Tibial nerve (tissue), 4 donors: Measurements from ENCODE around the gene SLC12A8. TPM values are rescaled to one million over a fixed set of nuclear protein-coding genes. Genes with fewer than 3 reads are reported as not detected.

Experiments
- DNase-seq, 2 donors: peaks; one replicate each; pipeline ENCODE4 v3.0.0-alpha.2; 2019; ENCODE audit warnings: low spot score in 2 of 2
- H3K27ac ChIP-seq, 4 donors: fragments of 200-600 bp; sonication (generic) in 3 of 4; one replicate each; pipeline ENCODE4 v1.5.1; 2017 to 2019; ENCODE audit warnings: mild to moderate bottlenecking in 1 of 4
- H3K27me3 ChIP-seq, 2 donors: fragments of 200-600 bp; sonication (generic) in 1 of 2; one replicate each; pipeline versions ENCODE4 v1.5.1 to v1.6.0; 2017 to 2019
- H3K36me3 ChIP-seq, 3 donors: fragments of 200-600 bp; sonication (generic); one replicate each; pipeline ENCODE4 v1.5.1; 2018 to 2019
- H3K4me1 ChIP-seq, 4 donors: fragments of 200-600 bp; sonication (generic) in 3 of 4; one replicate each; pipeline ENCODE4 v1.5.1; 2017 to 2019
- H3K4me3 ChIP-seq, 4 donors: fragments of 200-600 bp; sonication (generic) in 3 of 4; one replicate each; pipeline ENCODE4 v1.5.1; 2017 to 2019; ENCODE audit warnings: mild to moderate bottlenecking in 1 of 4, moderate library complexity in 1 of 4
- H3K9me3 ChIP-seq, 4 donors: fragments of 200-600 bp; sonication (generic) in 3 of 4; one replicate each; pipeline ENCODE4 v1.5.1; 2017 to 2019
- CTCF ChIP-seq, 5 experiments: fragments of 200-600 bp in 3 of 5; fragments of 450-650 bp in 2 of 5; sonication (generic) in 3 of 5; IDR thresholded peaks; one replicate each; pipeline ENCODE4 v1.5.1; 2016 to 2019; ENCODE audit warnings: antibody characterized with exemption in 5 of 5, mild to moderate bottlenecking in 3 of 5, moderate library complexity in 2 of 5
- EP300 ChIP-seq, 2 donors: sonication (generic); formaldehyde crosslinking; IDR thresholded peaks; one replicate each; pipeline ENCODE4 v1.6.1; 2017; ENCODE audit warnings: antibody characterized with exemption in 2 of 2, mild to moderate bottlenecking in 1 of 2
- POLR2A ChIP-seq, 2 donors: fragments of 450-650 bp; IDR thresholded peaks; one replicate each; pipeline ENCODE4 v1.6.1; 2017; ENCODE audit warnings: antibody characterized with exemption in 2 of 2, mild to moderate bottlenecking in 2 of 2, moderate library complexity in 2 of 2
- WGBS, 2 donors: methylation state at CpG; one replicate each; pipeline ENCODE4 v1.1.5; 2018; 5-methylcytosine and 5-hydroxymethylcytosine counted together
- total RNA-seq, 4 donors: library from RNA; depleted of rRNA; stranded (reverse); fragments of >200 nt; gene quantifications; one replicate each; pipeline ENCODE4 v1.1.0, GENCODE V29; 2016

Gene SLC12A8
- total RNA-seq, 4 donors from 2014 or later = 0.42 to 1.5 (median 0.84) TPM

GRCh38 chr3:125055331-125055912 lies 157.1 kb downstream of the SLC12A8 start:
- peak overlapping the region; percentile 61 to 84 (median 74) for H3K4me3 ChIP-seq
- peak overlapping the region; percentile 62 to 96 (median 90) for H3K27ac ChIP-seq
- no peaks in the 10 kb centered on the region for H3K27me3 ChIP-seq
- no peaks in the 10 kb centered on the region for H3K36me3 ChIP-seq
- 0% methylated on average over 17 to 34 of the region's 78 CpGs for WGBS, 2 donors
- no peak for DNase-seq
- peaks cover 0 to 55% (median 24%) of the 10 kb centered on the region in 4 donors for H3K4me1 ChIP-seq
- TF ChIP-seq POLR2A (IDR thresholded peaks at IDR 0.05) (no peak), EP300 (IDR thresholded peaks at IDR 0.05) (no peak), CTCF (IDR thresholded peaks at IDR 0.05) (no peak)
- no peaks in the 10 kb centered on the region for H3K9me3 ChIP-seq

- H3K4me3 ChIP-seq = peak overlapping the region; percentile 61 to 84 (median 74)
- no peaks in the 10 kb centered on the region for H3K9me3 ChIP-seq
- DNase-seq = peak in 1 of 2 donors; percentile 46
- 2 to 3% methylated on average over 17 of the region's 17 CpGs for WGBS, 2 donors
- no peaks in the 10 kb centered on the region for H3K27me3 ChIP-seq
- H3K36me3 ChIP-seq = no peaks in the 10 kb centered on the region
- H3K27ac ChIP-seq = peak overlapping the region; percentile 62 to 96 (median 90)
- H3K4me1 ChIP-seq = peaks cover 0 to 59% (median 24%) of the 10 kb centered on the region in 4 donors
- TF ChIP-seq CTCF (IDR thresholded peaks at IDR 0.05) (peak in 2 of 5 experiments; percentile 30 to 47), POLR2A (IDR thresholded peaks at IDR 0.05) (peak; percentile 14 to 28), EP300 (IDR thresholded peaks at IDR 0.05) (peak in 1 of 2 donors; percentile 63)
Observed at GRCh38 chr3:125054449-125055329, 157.9 kb downstream of the SLC12A8 start.

GRCh38 chr3:125054062-125054448 lies 158.5 kb downstream of the SLC12A8 start:
- H3K27me3 ChIP-seq = no peaks in the 10 kb centered on the region
- H3K9me3 ChIP-seq = no peaks in the 10 kb centered on the region
- TF ChIP-seq CTCF (IDR thresholded peaks at IDR 0.05) = no peak
- no peak for TF ChIP-seq EP300 (IDR thresholded peaks at IDR 0.05)
- no peak for TF ChIP-seq POLR2A (IDR thresholded peaks at IDR 0.05)
- peak overlapping the region; percentile 62 to 96 (median 90) for H3K27ac ChIP-seq
- peak overlapping the region; percentile 61 to 84 (median 74) for H3K4me3 ChIP-seq
- 58 to 65% methylated on average over 7 of the region's 7 CpGs for WGBS, 2 donors
- peaks cover 0 to 60% (median 24%) of the 10 kb centered on the region in 4 donors for H3K4me1 ChIP-seq
- DNase-seq = no peak
- no peaks in the 10 kb centered on the region for H3K36me3 ChIP-seq

- Histone ChIP-seq H3K9me3 (no peaks in the 10 kb centered on the region), H3K4me1 (peaks cover 0 to 66% (median 24%) of the 10 kb centered on the region in 4 donors), H3K36me3 (no peaks in the 10 kb centered on the region), H3K4me3 (peak overlapping the region in 1 of 4 donors; percentile 83), H3K27me3 (no peaks in the 10 kb centered on the region), H3K27ac (peak overlapping the region; percentile 11 to 96 (median 90))
- DNase-seq = no peak
- 86 to 93% methylated on average over 2 of the region's 2 CpGs for WGBS, 2 donors
- TF ChIP-seq CTCF (IDR thresholded peaks at IDR 0.05) (no peak), POLR2A (IDR thresholded peaks at IDR 0.05) (no peak), EP300 (IDR thresholded peaks at IDR 0.05) (no peak)
Observed at GRCh38 chr3:125053304-125053699, 159.2 kb downstream of the SLC12A8 start.
